HG03457 (cell line): ENCODE measurements around the gene FOXP1.

ENCODE experiments used
- ATAC-seq: cut with Tn5 transposase; IDR thresholded peaks from one replicate; pipeline ENCODE4 v1.9.1; 2021; ENCODE audit warnings: moderate number of reproducible peaks; ENCODE audit not compliant: unreplicated experiment

Gene FOXP1

DNA sequence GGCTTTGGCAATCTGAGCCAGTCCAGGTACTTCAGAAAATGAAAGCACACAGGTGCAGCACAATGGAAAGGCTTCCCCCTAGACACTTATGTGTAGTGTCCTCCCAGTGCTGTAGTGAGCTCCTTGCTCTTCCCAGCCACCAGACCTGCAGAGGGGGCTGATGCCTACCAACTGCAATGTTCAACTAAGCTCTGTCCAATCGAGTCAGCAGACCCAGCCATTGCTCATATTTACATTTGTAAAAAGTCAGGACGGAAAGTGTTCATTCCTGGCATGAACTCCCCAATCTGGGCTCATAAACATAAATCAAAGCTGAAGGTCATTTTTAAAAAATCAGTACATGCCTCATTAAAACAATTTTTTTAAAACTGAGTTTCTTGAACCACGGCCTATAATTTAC, 73.0 kb downstream of the FOXP1 start:
- no peak for ATAC-seq

DNA sequence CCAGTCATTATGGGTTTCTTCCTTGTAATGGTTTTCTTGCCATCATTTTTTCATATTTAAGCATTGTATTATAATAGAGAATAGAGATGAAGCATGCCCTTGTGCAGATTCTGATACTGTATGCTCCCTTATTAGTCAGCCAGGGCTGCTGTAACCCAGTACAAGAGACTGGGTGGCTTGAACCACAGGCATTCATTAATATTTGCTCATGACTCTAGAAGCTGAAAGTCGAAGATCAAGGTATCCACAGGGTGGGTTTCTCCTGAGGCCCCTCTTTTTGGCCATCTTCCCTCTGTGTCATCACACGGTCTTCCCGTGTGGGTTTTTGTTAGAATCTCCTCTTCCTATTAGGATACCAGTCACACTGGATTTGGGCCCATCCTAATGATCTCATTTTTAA, 74.5 kb downstream of the FOXP1 start:
- ATAC-seq, result no peak

DNA sequence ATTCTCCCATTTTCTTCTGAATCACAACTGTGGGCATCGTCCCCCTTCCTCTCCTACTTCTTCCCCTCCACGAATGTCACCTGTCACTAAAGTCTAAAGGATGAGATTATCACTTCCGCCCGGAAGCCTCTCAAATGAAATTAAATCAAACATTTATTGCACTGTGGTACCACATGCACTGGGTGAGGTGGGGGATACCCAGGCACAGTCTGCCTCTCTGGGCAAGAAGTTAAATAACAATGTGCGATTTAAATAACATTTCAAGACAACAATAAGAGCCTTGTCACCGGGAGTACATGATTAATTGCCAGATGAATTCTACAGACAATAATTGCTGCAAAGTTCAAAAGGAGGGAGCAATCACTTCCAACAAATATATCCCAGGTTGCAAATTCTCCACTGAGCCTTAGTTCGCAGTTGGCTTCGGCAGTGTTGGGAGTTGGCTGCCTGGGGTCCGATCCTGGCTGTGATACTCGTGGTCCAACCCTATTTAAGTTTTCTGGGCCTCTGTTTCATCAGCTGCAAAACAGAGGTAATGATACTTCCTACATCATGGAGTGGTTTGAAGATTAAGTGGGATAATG, 77.7 kb downstream of the FOXP1 start:
- ATAC-seq, result no peak

DNA sequence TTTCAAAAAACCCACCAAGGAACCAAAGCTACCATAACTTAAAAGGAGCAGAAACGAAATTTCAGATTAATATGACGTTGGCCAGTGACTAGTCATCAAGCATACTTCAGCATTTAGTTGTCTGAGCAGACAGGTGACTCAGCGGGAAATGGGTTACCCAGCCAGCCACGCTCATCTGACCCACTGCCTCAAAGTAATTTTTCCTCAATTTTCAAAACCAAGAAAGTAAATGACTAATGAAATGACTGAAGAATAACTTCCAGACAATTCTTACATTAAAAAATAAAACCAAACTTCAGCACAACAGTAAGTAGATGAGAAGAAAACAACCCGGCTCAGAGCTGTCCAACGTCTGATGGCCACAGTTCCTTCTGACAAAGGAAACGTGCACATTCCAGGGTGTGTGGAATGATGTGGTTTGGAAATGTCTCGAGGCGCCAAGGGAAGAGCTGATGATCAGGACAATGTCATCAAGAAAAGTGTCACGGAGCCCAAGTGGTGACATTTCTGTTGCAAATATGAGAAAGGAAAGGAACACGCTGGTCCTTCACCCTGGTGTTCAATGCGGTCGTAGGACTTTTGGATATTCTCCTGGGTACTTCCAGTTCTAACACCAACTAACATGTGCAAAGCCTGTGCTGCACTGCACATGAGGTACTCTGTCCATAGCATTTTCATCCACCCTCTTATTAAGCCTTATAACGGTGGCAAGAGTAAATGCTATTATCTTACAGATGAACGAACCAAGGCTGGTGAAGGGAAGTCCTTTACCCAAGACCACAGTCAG, 79.1 kb downstream of the FOXP1 start:
- no peak for ATAC-seq

DNA sequence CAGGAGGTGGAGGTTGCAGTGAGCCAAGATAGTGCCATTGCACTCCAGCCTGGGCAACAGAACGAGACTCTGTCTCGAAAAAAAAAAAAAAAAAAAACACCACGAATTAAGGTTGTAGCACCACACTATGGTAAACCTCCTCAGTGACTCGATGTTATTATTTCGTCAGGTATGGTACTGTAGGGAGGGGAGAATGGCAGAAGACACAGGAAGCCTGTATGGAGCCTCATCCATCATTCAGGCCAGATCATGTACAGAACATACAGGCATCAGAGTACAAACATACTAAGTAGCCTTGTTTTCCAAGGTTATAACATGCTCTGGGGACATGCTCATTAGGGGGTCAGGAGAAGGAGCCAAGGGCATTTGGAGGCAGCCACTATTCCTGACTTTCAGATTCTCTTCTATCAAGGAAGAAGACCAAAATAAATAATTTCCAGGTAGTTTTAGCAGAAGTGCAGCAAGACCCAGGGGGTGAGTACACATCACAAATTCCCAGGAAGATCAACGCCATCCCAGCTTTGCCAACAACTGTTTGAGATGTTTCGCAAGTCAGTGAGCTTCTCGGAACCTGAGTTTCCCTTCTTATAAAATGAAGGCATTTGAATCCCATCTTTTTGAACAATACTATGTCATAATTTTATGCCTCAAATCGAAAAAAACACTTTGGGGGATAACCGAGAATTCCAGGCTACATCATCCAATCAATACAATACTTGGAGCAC, 79.8 kb downstream of the FOXP1 start:
- no peak for ATAC-seq

DNA sequence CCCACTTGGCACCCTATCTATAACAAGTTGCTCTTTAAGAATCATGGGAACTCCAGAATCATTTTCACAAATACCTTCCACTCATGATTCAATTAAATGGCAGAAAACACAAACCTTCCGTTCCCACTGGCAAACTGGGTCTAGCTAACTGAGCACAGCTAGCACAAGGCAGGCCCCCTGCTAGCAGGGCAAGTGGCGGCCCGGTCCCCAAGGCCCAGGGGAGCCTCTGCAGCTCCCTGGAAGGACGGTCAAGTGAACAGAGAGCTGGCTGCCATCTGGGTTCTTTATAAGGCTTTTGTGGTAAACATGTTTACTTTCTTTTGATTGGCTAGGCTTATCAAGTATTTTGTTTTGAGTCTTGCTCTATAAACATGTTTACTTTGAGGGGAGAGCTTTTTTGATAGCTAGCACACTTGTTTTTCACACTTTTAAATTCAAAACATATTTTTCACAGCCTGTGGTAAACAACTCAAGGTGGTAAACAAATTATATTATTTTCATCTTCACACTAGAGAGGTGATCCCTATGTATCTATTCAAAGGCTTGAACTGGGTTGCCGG, 81.4 kb downstream of the FOXP1 start:
- ATAC-seq, result no peak

DNA sequence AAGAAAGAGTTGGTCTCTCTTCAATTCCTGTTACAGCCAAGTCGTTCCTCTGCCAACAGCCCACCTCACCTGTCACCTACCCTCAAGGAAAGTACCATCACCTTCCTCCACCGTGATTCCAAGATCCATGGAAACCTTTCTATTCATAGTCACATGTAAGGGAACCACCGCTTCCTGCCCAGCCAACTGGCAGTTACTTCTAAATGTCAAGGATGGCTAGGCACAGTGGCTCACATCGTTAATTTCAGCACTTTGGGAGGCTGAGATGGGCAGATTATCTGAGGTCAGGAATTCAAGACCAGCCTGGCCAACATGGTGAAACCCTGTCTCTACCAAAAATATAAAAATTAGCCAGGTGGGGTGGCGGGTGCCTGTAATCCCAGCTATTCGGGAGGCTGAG, 82.8 kb downstream of the FOXP1 start:
- no peak for ATAC-seq

DNA sequence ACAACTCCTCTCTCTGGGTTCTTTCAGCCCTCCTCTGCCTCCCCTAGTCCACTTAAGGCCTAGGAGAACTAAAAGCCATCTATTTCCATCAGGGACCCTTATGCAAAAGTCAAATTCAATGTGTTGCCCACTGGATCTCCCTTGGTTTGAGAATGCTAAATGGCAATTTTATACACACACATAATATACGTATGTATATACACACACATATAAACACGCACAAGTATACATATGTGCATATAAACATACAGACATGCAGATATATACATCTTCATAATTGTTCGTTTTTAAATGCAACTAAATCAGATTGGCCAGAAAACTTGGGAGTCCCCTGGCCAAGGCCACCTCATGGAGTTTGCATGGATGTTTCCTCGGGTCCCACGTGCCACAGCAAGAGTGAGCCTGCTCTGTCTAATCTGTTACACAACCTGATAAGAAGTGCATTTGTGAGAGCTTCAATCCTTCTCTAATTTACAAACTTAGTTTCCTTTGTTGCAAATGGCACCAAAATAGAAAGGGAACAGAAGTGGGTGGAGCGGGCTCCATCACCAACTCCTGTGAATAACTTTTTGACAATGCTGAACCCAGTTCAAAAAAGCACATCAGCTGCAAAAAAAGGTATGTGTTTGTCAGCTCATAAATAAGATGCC, 84.2 kb downstream of the FOXP1 start:
- ATAC-seq, result no peak

DNA sequence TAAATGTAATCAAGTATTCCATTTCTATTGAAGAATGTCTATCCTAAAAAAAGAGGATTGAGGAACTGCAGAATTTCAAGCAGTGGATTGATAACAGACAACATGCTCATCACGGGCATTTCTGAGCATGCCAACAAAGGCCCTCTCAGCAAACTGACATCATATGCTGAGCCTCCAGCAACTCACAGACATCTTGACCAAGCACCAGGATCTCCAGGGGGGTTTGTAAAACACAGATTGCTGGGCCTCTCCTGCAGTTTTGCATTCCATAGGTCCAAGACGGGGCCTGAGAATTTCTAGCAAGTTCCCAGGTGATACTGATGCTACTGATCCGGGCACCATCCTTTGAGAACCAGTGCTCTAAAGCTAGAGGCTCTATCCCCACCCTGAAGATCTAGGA, 85.0 kb downstream of the FOXP1 start:
- ATAC-seq, result no peak

DNA sequence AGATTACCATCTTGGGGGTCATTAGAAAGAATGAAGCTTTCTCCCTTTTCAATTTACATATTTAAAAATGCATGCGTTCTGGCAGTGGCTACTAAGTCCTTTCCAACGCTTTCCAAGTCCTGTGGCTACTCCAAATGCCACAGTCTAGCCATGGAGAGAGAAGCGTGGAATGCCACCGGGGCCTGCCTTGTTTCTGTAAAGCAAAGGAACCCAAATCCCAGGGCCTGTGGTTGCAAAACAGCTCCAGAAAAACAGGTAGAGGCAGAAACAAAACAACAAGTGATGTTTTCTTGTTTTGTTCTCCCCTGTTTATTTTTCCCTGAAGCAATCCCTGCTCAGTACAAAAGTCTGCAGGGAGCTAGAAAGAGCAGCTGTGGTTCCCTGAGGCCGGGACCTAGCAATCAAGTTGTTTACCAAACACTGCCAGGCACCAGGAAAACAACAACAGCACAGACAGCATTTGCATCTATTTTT, 85.5 kb downstream of the FOXP1 start:
- ATAC-seq, result no peak

DNA sequence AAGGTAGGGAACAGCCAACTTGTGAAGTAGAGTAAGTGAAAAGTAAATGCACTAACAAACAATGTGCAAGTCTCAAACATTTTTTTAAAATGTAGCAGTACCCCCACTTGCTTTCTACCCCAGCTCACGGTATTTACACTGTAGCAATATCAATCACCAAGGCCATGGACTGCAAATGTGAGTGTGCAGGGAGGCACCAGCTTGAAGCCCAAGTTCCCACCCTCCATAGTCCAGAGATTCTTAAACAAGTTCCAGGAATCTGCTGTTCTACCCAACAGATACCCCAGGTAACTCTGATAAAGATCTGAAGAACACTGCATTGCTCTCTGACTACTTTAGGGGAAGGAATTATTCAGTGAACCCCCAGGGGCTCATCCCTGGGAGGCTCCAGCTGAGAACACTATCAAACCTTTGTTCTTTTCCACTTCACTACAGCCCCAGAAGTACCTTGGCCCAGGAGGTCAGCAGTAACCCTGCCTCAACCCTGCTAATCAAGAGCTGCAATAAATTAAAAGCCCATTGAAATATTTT, 86.1 kb downstream of the FOXP1 start:
- ATAC-seq, result no peak

DNA sequence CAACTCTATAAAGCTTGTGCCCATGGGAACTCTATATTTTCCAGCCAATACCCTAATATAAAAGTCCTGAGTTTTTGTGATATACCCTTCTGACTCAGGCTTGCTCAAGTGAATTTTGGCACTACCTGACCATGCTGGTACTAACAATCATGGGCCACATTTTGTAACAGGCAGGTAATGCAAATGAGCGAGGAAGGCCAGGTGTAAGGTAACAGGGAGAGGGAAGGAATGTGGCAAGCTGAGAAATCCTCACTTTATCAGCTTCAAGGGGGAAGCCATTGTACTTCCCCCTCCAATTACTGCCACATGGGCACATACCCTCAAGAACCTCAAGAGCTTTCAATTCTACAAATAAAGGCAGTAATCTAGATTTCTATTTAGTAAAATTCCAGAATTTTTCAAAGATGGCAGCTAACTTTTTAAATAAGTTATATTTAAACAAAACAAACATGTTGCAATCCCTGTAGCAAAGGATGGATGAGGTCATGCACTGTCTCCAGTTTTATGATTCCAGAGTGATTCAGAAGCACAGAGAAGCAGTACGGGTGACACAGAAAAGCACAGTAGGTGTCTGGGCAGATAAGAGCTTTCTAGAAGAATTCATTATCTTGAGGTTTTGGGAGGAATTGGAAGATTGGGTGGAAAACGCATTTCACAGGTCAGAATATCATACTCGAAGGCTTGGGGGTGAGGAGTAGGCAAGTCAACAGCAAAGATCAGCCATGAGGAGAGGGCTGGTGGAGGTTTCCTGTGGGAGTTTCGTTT, 87.6 kb downstream of the FOXP1 start:
- no peak for ATAC-seq

DNA sequence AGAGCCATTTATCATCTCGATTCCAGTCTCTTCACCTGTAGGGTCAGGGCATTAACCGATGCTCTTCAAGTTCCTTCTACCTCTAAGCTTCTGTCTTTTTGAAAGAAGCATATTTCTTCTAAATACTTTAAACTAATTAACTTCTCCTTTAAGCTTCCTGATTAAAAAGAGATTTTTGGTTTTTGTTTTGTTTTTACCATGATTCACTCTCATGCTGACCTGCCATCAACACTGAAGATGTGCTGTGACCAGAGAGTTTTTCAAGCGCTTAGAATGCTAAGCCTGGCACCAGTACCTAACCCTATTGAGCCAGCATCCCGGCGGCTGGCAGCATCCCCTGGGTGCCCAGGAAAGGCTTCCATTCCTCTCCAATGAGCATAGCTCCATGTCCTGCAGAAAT, 89.3 kb downstream of the FOXP1 start:
- no peak for ATAC-seq

DNA sequence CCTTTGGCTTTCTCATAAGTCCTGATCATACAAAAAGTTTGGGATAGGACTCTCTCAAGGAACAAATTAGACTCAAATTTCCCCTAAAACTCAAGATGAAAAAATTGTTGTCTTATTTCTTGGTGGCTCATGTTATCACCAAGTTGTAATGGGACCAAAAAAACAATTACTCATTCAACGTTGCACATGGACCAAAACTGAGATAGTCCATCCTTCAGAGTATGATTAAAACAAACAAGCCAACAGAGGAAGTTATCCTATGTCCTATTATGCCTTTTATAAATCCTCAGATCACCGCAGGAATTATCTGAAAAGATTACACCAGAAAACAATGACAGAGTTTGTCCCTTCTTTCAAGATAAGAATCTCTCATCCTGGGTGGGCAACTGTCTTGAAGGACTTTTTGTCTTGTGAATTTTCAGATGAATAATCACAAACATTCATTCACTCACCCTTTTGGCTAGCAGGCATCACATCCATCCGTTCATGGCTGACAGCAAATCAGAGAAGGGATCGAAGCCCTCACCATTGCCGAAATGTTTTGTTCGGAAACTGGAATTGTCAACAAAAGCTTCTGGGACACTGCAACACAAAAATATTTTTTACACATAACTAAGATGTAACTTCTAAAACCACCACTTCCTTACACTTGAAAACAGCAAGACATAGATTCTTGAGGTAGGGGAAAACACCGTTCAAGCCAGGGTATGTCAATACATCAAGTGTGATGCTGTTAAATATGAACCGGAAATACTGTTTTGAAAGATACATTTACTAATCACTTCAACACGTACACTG, 90.4 kb downstream of the FOXP1 start:
- ATAC-seq, result no peak

DNA sequence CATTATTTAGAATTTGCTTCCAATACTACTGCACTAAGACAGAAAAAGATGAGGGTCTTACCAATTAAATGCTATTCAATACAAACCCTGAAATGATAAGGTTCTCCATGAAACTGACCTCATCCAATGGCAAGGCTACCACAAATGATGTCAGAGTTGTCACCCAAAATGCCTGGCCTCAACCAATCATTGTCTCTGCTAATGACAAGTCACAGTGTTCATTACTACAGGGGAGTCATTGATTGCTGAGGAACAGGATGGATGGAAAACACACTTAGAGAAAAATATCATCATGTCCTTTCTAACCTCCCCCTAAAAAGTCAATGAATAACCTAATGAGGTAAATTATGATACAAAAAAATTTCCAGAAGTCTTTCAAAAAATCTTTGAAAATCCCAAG, 91.0 kb downstream of the FOXP1 start:
- ATAC-seq, result no peak

DNA sequence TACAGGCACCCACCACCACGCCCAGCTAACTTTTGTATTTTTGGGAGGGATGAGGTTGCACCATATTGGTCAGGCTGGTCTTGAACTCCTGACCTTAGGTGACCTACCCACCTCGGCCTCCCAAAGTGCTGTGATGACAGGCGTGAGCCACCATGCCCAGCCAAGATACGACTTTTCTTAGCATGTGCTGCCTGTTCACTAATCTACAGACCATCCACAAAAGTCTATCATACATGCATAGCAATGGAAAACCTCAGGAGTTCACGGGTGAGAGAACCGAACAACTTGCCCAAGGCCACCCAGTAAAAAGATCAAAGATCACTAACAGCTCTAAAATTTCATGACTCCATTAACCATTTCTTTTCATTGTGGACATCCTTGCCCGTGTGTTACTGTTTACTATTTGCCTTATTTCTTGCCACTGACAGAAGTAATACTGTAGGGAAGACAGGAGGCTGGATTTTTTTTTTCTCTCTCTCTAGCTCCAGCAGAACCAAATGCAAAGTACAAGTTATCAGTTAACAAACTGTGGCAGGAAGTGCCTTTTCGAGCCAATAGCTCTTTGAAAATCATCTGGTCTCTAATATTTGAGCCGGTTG, 92.3 kb downstream of the FOXP1 start:
- no peak for ATAC-seq

DNA sequence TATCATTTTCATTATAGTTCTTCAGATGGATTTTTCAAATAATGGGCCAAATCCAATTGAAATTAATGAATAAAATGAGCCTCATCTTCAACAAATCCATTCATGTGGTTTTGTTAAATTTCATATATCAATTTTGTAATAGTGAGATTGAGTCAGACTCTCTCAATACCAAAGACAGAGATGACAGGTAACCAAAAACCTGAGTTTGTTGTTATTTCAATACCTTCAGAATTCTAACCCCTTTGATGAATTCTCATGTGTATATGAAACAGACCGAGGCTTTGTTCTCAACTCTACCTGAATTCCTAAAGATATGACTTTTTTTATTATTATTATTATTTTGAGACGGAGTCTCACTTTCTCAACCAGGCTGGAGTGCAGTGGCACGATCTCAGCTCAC, 92.8 kb downstream of the FOXP1 start:
- no peak for ATAC-seq

DNA sequence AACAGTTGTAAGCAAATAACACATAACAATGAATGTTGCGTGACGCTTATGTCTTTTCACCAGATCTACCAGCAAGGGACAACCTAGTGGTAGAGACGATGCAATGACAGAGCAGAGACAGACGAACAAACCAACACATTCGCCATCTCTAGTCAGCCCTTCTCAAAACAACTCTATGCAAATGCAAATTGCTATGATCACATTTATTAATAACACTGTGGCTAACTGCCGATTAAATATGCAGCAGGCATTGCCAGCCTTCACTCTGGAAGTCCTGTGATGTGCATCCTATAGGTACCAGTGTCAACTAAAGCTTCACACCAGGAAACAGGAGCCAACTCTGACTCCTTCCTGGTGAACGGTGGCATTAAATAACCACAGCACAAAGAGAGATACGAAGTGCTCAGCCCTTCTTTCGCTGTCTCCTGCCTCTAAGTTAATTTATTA, 94.2 kb downstream of the FOXP1 start:
- ATAC-seq, result no peak

DNA sequence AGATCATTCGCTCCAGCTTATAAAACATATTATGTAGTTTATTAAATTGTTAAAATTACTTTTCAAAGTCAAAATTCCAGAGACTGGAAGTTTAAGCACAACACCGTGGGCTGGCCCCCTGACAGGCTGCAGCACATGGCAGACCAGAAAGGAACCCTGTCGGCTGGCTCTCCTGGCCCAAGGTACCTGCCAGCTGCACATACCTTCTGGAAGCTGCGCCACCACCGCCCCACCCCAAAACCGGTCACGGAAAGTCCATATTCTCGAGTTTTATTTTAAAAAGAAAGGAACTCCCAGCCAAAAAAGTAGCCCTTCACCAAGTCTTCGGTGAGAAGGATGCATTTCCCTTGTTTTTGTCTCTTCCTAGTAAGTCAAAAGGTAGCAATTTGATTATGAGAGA, 94.6 kb downstream of the FOXP1 start:
- ATAC-seq, result no peak
